ENCODE data around the gene KAT7. TPM values are rescaled to one million over a fixed set of nuclear protein-coding genes. Genes with fewer than 3 reads are reported as not detected.

KAT7 gene
- polyA plus RNA-seq, 1 donor from 2014 or later = 31.0 TPM

DNA sequence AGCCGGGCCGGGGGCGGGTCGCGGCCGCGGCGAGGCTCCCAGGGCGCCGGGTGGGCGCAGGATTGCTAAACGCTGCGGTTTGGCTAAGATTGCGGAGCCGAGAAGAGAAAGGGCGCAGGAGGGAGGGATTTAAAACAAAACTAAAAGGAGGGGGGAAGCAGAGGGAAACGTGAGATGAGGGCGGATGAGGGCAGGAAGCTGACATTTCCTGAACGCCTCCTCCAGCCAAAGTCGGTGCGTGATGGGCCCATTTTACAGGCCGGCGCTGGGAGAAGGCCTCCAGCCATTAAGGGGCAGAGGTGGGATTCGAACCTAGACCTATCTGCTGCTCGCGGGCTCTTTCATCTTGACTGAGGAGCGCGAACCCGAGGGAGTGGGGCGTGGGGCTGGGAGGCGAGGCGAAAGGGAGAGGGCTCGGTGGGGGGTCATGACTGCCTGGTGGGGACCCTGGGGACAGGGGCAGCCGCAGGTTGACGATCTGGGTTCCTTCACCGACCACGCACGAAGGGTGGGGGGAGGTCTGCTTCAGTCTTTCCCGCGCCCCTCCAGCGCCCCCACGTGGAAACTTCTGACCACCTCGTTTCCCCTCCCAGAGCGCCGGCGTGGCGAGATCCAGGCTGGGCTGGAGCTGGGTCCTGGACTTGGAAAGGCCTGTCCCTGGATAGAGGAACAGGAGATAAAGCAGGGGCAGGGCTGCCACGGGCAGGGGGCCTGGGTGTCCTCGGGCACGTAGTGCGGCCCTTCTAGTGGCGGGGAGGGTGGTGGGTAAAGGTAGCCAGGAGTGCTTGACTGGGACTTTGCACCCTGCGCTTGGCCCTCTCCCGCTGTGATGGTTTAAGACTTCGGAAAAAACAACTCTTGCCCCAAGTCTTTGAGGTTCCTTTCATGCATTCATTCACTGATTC lies 63.2 kb downstream of the KAT7 start:
- H3K36me3 ChIP-seq (ENCODE audit: insufficient read depth, low read length) = no peaks in the 10 kb centered on the region
- H3F3A ChIP-seq (ENCODE audit: insufficient read depth, low read length, poor library complexity, severe bottlenecking) = no peaks in the 10 kb centered on the region
- H3K4me3 ChIP-seq (ENCODE audit: low read length) = peak overlapping the region; percentile 42
- H3K9me3 ChIP-seq (ENCODE audit: low read length) = no peaks in the 10 kb centered on the region
- TF ChIP-seq MXI1 (conservative IDR thresholded peaks at IDR 0.05; ENCODE audit: poor library complexity, severe bottlenecking) (no peak), EP300 (conservative IDR thresholded peaks at IDR 0.05; ENCODE audit: poor library complexity, severe bottlenecking) (no peak), POLR2AphosphoS5 (IDR thresholded peaks at IDR 0.05) (no peak), TAF1 (IDR thresholded peaks at IDR 0.05; ENCODE audit: low read depth) (no peak), RAD21 (conservative IDR thresholded peaks at IDR 0.05) (peak; percentile 25), EZH2 (IDR thresholded peaks at IDR 0.05; ENCODE audit: borderline replicate concordance, insufficient read depth, low read length, poor library complexity, severe bottlenecking) (no peak), REST (IDR thresholded peaks at IDR 0.05; ENCODE audit: borderline replicate concordance) (no peak), SMC3 (conservative IDR thresholded peaks at IDR 0.05; ENCODE audit: poor library complexity) (peak; percentile 17)
- TF ChIP-seq, protein P1, sequence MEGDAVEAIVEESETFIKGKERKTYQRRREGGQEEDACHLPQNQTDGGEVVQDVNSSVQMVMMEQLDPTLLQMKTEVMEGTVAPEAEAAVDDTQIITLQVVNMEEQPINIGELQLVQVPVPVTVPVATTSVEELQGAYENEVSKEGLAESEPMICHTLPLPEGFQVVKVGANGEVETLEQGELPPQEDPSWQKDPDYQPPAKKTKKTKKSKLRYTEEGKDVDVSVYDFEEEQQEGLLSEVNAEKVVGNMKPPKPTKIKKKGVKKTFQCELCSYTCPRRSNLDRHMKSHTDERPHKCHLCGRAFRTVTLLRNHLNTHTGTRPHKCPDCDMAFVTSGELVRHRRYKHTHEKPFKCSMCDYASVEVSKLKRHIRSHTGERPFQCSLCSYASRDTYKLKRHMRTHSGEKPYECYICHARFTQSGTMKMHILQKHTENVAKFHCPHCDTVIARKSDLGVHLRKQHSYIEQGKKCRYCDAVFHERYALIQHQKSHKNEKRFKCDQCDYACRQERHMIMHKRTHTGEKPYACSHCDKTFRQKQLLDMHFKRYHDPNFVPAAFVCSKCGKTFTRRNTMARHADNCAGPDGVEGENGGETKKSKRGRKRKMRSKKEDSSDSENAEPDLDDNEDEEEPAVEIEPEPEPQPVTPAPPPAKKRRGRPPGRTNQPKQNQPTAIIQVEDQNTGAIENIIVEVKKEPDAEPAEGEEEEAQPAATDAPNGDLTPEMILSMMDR (IDR thresholded peaks at IDR 0.05; ENCODE audit: poor library complexity, severe bottlenecking) = peak; percentile 49
- no peak overlapping the region for H3K4me2 ChIP-seq (ENCODE audit: low read length)
- no peaks in the 10 kb centered on the region for H3K79me2 ChIP-seq (replicated peaks; ENCODE audit: insufficient read depth, low read length)
- H3K27me3 ChIP-seq (ENCODE audit: insufficient read depth, low read depth, low read length) = peaks cover 33% of the 10 kb centered on the region
- H3K9ac ChIP-seq (ENCODE audit: low read length) = no peak overlapping the region
- no peak overlapping the region for H3K27ac ChIP-seq (ENCODE audit: low read length)
- no peaks in the 10 kb centered on the region for H3K9me2 ChIP-seq (ENCODE audit: insufficient read depth, low read length)
- H2AFZ ChIP-seq (ENCODE audit: low read depth, low read length) = no peak overlapping the region
- no peaks in the 10 kb centered on the region for H4K20me1 ChIP-seq (ENCODE audit: insufficient read depth)

DNA sequence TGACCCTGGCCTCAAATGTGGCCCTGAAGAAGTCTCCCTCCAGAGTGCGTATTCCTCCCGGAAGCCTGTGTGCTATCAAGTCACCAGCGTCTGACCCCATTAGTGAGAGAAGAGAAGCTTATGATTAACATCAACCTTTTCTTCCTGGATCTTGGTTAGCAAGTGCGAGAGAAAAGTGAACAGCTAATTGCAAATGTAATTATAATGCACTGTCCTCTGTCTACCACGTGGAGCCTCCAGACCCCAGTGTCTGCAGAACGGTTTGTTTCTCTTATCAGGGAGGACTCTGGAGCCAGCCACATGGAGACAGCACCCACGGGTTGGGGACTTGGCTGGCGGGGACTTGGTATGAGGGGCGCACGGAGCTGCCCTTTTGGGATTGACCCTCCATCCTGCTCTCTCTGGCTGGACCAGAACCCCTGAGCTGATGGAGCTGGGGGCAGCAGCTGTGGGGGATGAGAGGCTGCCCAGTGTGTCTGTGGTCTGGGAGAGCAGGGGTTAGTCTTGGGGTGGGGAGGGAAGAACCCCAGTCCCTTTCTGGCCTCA lies 65.1 kb downstream of the KAT7 start:
- no peaks in the 10 kb centered on the region for H3K36me3 ChIP-seq (ENCODE audit: insufficient read depth, low read length)
- H3K9me2 ChIP-seq (ENCODE audit: insufficient read depth, low read length) = no peaks in the 10 kb centered on the region
- no peaks in the 10 kb centered on the region for H3F3A ChIP-seq (ENCODE audit: insufficient read depth, low read length, poor library complexity, severe bottlenecking)
- H3K9ac ChIP-seq (ENCODE audit: low read length) = no peak overlapping the region
- H3K27ac ChIP-seq (ENCODE audit: low read length) = no peak overlapping the region
- H3K79me2 ChIP-seq (replicated peaks; ENCODE audit: insufficient read depth, low read length) = no peaks in the 10 kb centered on the region
- no peak for TF ChIP-seq SMC3 (conservative IDR thresholded peaks at IDR 0.05; ENCODE audit: poor library complexity)
- no peak for TF ChIP-seq EP300 (conservative IDR thresholded peaks at IDR 0.05; ENCODE audit: poor library complexity, severe bottlenecking)
- no peak for TF ChIP-seq REST (IDR thresholded peaks at IDR 0.05; ENCODE audit: borderline replicate concordance)
- TF ChIP-seq EZH2 (IDR thresholded peaks at IDR 0.05; ENCODE audit: borderline replicate concordance, insufficient read depth, low read length, poor library complexity, severe bottlenecking) = no peak
- no peak for TF ChIP-seq RAD21 (conservative IDR thresholded peaks at IDR 0.05)
- TF ChIP-seq MXI1 (conservative IDR thresholded peaks at IDR 0.05; ENCODE audit: poor library complexity, severe bottlenecking) = no peak
- H3K9me3 ChIP-seq (ENCODE audit: low read length) = no peaks in the 10 kb centered on the region
- no peak overlapping the region for H2AFZ ChIP-seq (ENCODE audit: low read depth, low read length)
- no peaks in the 10 kb centered on the region for H4K20me1 ChIP-seq (ENCODE audit: insufficient read depth)
- no peak overlapping the region for H3K4me2 ChIP-seq (ENCODE audit: low read length)
- peaks cover 33% of the 10 kb centered on the region for H3K27me3 ChIP-seq (ENCODE audit: insufficient read depth, low read depth, low read length)
- no peak overlapping the region for H3K4me3 ChIP-seq (ENCODE audit: low read length)
